ES-I3 (cell line): ENCODE measurements around the gene NBR1.
"Not testable (repeated sequence)": the region's sequence is repeated elsewhere in the genome, so short reads cannot be mapped to it uniquely, and the experiment has no call there.

Experiments
- H3K36me3 ChIP-seq: 2 replicates; pipeline ENCODE4 v1.6.1; 2013; ENCODE audit warnings: mild to moderate bottlenecking, low read length, control low read depth, moderate library complexity; ENCODE audit not compliant: insufficient read depth
- H3K4me1 ChIP-seq: 2 replicates; pipeline ENCODE4 v1.6.1; 2013; ENCODE audit warnings: mild to moderate bottlenecking, control low read depth, low read length; ENCODE audit not compliant: insufficient read depth
- H3K9ac ChIP-seq: 2 replicates; pipeline ENCODE4 v1.6.1; 2013; ENCODE audit warnings: low read depth, mild to moderate bottlenecking, low read length, moderate library complexity
- H3K9me3 ChIP-seq: 2 replicates; pipeline ENCODE4 v1.6.1; 2013; ENCODE audit warnings: mild to moderate bottlenecking, low read length, moderate library complexity; ENCODE audit not compliant: control insufficient read depth, insufficient read depth

The NBR1 gene

GRCh38 chr17:43140396-43141332 lies 30.4 kb upstream of the NBR1 start:
- Histone ChIP-seq H3K36me3 (peaks cover 3% of the 10 kb centered on the region), H3K4me1 (no peaks in the 10 kb centered on the region), H3K9ac (no peak overlapping the region), H3K9me3 (no peaks in the 10 kb centered on the region)

DNA sequence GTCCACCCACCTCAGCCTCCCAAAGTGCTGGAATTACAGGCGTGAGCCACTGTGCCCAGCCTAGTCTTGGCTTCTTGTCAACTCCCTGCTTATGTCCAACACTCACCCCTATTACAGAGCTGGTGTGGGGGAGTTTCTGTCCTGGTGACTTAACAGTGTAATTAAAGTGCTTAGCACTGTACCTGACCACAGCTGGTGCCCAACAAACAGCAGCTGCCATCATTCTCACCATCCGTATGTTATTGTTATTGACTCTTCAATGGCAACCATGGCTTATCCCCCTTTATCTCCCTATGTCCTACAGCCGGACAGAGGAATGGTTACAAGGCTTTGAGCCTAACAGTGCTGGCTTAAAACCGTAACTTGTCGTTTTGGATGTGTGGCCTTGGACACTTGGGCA lies 28.9 kb upstream of the NBR1 start:
- Histone ChIP-seq H3K9me3 (no peaks in the 10 kb centered on the region), H3K36me3 (peaks cover 3% of the 10 kb centered on the region), H3K9ac (no peak overlapping the region), H3K4me1 (no peaks in the 10 kb centered on the region)

DNA sequence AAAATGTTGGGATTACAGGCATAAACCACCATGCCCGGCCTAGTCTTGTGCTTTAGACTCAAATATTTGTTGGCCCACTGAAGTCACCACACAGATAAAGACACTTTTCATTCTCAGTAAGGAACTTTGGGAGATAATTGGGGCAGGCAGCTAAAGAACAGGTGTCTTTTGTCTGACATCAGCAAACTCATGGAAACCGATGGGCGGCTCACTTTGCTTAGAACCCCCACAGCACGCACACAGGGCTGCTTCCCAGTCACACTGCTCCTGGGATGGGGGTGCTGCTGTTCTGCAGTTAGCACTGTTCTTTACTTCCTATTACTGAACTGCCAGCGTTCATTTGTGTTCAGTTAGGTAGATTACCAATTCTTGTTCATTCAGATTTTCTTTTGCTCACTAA lies 27.8 kb upstream of the NBR1 start:
- Histone ChIP-seq H3K9me3 (no peaks in the 10 kb centered on the region), H3K36me3 (peaks cover 3% of the 10 kb centered on the region), H3K4me1 (no peaks in the 10 kb centered on the region), H3K9ac (no peak overlapping the region)

- Histone ChIP-seq H3K9ac (no peak overlapping the region), H3K36me3 (no peaks in the 10 kb centered on the region), H3K4me1 (no peaks in the 10 kb centered on the region), H3K9me3 (no peaks in the 10 kb centered on the region)
Observed at GRCh38 chr17:43146649-43147048, 24.4 kb upstream of the NBR1 start.

DNA sequence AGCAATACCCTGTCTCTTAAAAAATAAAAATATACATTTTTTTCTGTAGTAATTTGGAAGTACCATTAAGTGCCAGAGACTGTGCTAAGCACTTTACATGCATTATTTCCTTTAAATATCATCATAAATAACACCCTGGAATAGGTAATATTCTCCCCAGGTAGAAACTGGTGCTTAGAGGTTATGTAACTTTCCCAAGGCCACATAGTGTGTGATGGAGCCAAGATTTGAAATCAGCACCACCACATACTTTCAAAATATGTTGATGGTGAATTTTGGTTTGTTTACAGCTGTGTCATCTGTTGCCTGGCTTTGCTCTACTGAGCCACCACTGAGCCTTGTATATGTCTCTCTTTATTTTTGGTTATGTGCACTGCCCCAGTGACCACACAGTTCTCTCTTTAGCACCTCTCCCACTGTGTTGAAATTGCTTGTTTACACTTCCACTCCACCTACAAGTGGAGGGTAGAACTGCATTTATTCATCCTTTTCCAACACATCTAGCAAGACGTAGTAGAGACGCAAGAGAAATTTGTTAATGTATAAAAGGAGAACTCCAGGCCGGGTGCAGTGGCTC lies 19.0 kb upstream of the NBR1 start:
- no peaks in the 10 kb centered on the region for H3K36me3 ChIP-seq
- H3K4me1 ChIP-seq = no peaks in the 10 kb centered on the region
- no peaks in the 10 kb centered on the region; the same call in 1 of the 2 replicates for H3K9me3 ChIP-seq
- no peak overlapping the region for H3K9ac ChIP-seq

DNA sequence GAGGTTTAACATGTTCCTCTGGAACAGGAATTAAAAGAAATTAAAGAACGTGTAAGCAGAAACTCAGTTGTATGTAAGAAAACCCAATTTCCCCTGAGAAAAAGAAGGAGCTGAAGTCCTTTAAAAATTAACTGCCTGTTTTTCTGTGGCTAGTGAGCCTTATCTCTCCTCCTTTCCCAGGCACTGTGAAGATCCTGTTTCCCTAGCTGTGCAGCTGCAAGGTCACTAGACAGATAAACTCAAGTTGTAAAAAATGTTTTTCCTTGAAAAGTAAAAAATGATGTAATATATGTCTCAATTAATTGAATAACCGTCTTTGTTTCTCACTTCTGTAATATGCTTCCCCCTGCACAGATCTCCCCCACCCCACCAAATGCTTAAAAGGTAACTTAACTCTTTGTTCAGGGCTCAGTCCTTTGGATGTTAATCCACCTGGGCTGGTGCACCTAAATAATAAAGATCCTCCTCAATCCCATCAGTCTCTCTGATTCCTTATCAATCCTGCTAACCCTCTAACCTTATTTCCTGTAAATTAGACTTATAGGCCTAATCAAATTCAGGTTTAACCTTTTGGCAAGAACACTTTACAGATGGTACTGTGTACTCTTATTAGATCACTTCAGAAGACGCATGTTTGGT lies 17.7 kb upstream of the NBR1 start:
- not testable (repeated sequence) for H3K36me3 ChIP-seq, H3K4me1 ChIP-seq, H3K9ac ChIP-seq, H3K9me3 ChIP-seq

DNA sequence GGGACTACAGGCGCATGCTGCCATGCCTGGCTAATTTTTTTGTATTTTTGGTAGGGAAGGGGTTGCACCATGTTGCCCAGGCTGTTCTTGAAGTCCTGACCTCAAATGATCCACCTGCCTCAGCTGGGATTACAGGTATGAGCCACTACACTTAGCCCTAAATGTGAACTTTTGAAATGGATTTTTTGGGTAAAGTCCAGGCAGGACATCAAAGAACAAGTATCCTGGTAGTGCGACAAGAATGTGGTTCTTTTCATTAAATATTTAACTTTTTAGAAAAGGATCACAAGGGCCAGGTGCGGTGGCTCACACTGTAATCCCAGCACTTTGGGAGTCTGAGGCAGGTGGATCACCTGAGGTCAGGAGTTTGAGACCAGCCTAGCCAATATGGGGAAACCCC lies 15.3 kb upstream of the NBR1 start:
- Histone ChIP-seq H3K9ac (no peak overlapping the region), H3K4me1 (no peaks in the 10 kb centered on the region), H3K9me3 (no peaks in the 10 kb centered on the region; the same call in 1 of the 2 replicates), H3K36me3 (no peaks in the 10 kb centered on the region; the same call in 1 of the 2 replicates)

GRCh38 chr17:43159232-43159631 lies 11.8 kb upstream of the NBR1 start:
- H3K9me3 ChIP-seq, H3K36me3 ChIP-seq, H3K9ac ChIP-seq, H3K4me1 ChIP-seq: not testable (repeated sequence)

DNA sequence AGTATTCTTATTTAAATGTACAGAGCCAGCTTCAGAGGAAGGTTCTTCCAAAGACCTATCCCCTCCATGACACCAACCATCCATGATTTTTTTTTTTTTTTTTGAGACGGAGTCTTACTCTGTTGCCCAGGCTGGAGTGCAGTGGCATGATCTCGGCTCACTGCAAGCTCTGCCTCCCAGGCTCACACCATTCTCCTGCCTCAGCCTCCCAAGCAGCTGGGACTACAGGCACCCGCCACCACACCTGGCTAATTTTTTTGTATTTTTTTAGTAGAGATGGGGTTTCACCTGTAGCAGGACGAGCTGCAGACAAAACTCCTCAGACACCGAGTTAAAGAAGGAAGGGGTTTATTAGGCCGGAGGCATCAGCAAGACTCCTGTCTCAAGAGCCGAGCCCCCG lies 11.1 kb upstream of the NBR1 start:
- H3K9me3 ChIP-seq, H3K36me3 ChIP-seq, H3K4me1 ChIP-seq, H3K9ac ChIP-seq: not testable (repeated sequence)

DNA sequence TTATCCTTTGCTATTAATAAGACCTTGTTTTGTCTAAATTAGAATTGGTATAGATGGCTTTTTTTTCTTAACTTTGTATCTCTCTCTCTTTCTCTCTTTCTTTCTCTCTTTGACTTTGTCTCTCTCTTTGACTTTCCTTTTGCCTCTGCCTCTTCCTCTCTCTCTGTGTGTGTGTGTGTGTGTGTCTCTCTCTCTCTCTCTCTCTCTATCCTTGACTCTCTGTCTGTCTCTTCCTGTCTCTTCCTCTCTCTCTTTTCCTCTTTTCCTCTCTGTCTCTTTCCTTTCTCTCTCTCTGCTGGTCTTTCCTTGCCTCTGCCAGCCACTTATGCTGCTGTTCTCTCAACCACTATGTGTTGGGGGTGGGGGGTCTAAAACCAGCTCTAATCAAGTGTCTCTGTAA lies 5.0 kb upstream of the NBR1 start:
- H3K9ac ChIP-seq = not testable (repeated sequence)

DNA sequence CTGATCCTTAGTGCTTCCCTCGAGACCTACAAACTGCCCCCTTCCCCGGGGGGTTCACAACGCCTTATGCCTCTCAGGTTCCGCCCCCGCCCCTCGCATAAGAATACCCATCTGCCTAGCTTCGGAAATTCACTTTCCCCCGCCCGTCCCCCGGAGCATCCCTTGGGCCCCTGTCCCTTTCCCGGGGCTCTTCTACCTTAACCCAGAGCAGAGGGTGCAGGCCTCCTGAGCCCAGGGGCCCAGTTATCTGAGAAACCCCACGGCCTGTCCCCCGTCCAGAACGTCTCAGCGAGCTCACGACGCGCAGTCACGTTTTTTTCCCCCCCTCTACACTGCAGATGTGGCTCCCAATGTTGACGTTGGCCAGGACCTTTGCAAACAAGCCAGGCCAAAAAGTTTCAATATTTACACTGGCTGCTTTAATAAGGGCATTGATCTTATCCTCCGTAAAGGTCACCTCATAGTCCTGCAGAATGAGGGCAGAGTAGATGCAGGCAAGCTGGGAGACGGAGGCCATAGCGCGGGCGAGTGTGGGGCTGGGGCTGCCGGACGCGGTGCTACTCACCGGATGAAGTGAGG lies 1.4 kb upstream of the NBR1 start:
- H3K9me3 ChIP-seq = no peaks in the 10 kb centered on the region
- H3K4me1 ChIP-seq = peaks cover 8% of the 10 kb centered on the region; the same call in 1 of the 2 replicates
- no peaks in the 10 kb centered on the region for H3K36me3 ChIP-seq
- peak overlapping the region; percentile 69 for H3K9ac ChIP-seq

More for the DNA sequence above, 5.0 kb upstream of the NBR1 start:
- not testable (repeated sequence) for H3K36me3 ChIP-seq, H3K4me1 ChIP-seq, H3K9me3 ChIP-seq

- H3K4me1 ChIP-seq = peaks cover 8% of the 10 kb centered on the region; the same call in 1 of the 2 replicates
- H3K36me3 ChIP-seq = no peaks in the 10 kb centered on the region
Observed at GRCh38 chr17:43170140-43170765, 761 bp upstream of the NBR1 start.

DNA sequence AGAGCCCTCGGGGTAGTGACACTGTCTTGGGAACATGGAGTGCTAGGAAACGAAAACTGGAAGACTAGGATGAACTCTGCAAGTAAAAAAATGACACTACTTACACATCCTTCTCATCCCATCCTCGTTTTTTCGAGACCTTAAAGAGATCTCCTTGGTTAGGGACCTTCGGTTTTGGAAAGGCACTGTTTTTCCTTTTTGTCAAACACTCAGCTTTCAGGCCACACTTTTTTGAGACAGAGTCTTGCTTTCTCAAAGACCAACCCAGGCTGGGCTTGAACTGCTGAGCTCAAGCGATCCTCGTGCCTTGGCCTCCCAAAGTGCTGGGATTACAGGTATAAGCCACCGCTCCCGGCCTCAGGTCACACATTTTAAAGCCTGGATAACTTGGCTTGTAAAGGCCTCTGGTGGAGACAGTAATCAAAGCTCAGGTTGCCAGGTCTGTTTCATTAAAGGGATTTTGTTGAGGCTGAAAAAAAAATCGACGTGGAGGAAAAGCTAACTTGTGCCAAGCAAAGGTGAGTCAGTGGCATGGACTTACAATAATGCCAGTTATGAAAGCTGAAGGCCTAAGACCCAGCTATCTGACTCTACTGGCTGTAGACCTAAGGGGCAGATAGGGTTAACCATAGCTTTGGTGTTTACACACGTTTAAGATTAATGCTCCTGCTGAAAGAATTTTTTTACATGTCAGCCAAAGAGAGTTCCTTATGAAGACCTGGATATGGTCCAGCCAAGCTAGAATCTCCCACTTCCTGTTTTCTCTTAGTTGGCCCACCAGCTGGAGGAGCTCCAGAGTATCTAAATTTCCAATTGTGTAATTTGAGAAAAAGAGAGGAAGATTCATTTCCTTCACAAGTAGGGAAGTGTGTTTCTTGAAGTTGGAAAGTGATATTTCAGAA lies 823 bp downstream of the NBR1 start:
- Histone ChIP-seq H3K4me1 (peaks cover 8% of the 10 kb centered on the region; the same call in 1 of the 2 replicates), H3K9ac (peak overlapping the region; percentile 69), H3K36me3 (peaks cover 6% of the 10 kb centered on the region; the same call in 1 of the 2 replicates), H3K9me3 (no peaks in the 10 kb centered on the region)

More at GRCh38 chr17:43170140-43170765, 761 bp upstream of the NBR1 start:
- H3K9me3 ChIP-seq = no peaks in the 10 kb centered on the region
- H3K9ac ChIP-seq = peak overlapping the region; percentile 69
